Measurements from ENCODE around the gene DLGAP1.

DLGAP1 gene

DNA sequence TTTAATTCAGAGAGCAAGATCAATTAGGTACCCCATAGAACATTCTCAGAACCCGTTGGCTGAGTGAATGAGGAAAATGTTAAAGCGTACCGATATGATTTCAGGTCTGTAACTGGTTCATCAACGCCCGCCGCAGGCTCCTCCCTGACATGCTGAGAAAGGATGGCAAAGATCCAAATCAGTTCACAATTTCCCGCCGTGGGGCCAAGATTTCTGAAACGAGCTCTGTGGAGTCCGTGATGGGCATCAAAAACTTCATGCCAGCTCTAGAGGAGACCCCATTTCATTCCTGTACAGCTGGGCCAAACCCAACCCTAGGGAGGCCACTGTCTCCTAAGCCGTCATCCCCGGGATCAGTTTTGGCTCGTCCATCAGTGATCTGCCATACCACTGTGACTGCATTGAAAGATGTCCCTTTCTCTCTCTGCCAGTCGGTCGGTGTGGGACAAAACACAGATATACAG is 997.8 kb downstream of the DLGAP1 start:
- H3K9ac ChIP-seq (ENCODE audit: low read length) = no peak overlapping the region
- H3K27me3 ChIP-seq (ENCODE audit: low read length) = no peaks in the 10 kb centered on the region
- H3K36me3 ChIP-seq (ENCODE audit: low read length) = no peaks in the 10 kb centered on the region
- H3K27ac ChIP-seq (ENCODE audit: low read depth, low read length) = no peak overlapping the region
- H3K4me2 ChIP-seq (ENCODE audit: low read depth, low read length, poor library complexity, severe bottlenecking) = no peak overlapping the region
- TF ChIP-seq, protein P1, sequence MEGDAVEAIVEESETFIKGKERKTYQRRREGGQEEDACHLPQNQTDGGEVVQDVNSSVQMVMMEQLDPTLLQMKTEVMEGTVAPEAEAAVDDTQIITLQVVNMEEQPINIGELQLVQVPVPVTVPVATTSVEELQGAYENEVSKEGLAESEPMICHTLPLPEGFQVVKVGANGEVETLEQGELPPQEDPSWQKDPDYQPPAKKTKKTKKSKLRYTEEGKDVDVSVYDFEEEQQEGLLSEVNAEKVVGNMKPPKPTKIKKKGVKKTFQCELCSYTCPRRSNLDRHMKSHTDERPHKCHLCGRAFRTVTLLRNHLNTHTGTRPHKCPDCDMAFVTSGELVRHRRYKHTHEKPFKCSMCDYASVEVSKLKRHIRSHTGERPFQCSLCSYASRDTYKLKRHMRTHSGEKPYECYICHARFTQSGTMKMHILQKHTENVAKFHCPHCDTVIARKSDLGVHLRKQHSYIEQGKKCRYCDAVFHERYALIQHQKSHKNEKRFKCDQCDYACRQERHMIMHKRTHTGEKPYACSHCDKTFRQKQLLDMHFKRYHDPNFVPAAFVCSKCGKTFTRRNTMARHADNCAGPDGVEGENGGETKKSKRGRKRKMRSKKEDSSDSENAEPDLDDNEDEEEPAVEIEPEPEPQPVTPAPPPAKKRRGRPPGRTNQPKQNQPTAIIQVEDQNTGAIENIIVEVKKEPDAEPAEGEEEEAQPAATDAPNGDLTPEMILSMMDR (IDR thresholded peaks at IDR 0.05; ENCODE audit: insufficient read depth, low read length, poor library complexity, severe bottlenecking) = no peak
- TF ChIP-seq EZH2phosphoT487 (conservative IDR thresholded peaks at IDR 0.05; ENCODE audit: low read length) = no peak
- no peaks in the 10 kb centered on the region for H3K9me2 ChIP-seq (replicated peaks; ENCODE audit: insufficient read depth, low read length)
- no peaks in the 10 kb centered on the region for H3F3A ChIP-seq (ENCODE audit: insufficient read depth)
- no peaks in the 10 kb centered on the region for H3K9me3 ChIP-seq (ENCODE audit: insufficient read depth, low read length)
- no peak overlapping the region for H2AFZ ChIP-seq (ENCODE audit: low read depth, low read length, severe bottlenecking)
- H4K20me1 ChIP-seq (ENCODE audit: low read depth, low read length) = no peaks in the 10 kb centered on the region
- H3K79me2 ChIP-seq (ENCODE audit: insufficient read depth, low read length) = no peaks in the 10 kb centered on the region
- H3K4me3 ChIP-seq (ENCODE audit: insufficient read depth, low read length, poor library complexity, severe bottlenecking) = no peak overlapping the region

GRCh38 chr18:3456686-3457069 is 998.4 kb downstream of the DLGAP1 start:
- Histone ChIP-seq H3K79me2 (ENCODE audit: insufficient read depth, low read length) (no peaks in the 10 kb centered on the region), H3K36me3 (ENCODE audit: low read length) (no peaks in the 10 kb centered on the region), H3K9ac (ENCODE audit: low read length) (no peak overlapping the region), H3K9me2 (replicated peaks; ENCODE audit: insufficient read depth, low read length) (no peaks in the 10 kb centered on the region), H3K9me3 (ENCODE audit: insufficient read depth, low read length) (no peaks in the 10 kb centered on the region), H2AFZ (ENCODE audit: low read depth, low read length, severe bottlenecking) (no peak overlapping the region), H3K27ac (ENCODE audit: low read depth, low read length) (no peak overlapping the region), H3K4me2 (ENCODE audit: low read depth, low read length, poor library complexity, severe bottlenecking) (no peak overlapping the region), H4K20me1 (ENCODE audit: low read depth, low read length) (no peaks in the 10 kb centered on the region), H3K27me3 (ENCODE audit: low read length) (no peaks in the 10 kb centered on the region), H3F3A (ENCODE audit: insufficient read depth) (no peaks in the 10 kb centered on the region), H3K4me3 (ENCODE audit: insufficient read depth, low read length, poor library complexity, severe bottlenecking) (no peak overlapping the region)
- TF ChIP-seq EZH2phosphoT487 (conservative IDR thresholded peaks at IDR 0.05; ENCODE audit: low read length) = no peak
- TF ChIP-seq, protein P1 (IDR thresholded peaks at IDR 0.05; ENCODE audit: insufficient read depth, low read length, poor library complexity, severe bottlenecking) = no peak

DNA sequence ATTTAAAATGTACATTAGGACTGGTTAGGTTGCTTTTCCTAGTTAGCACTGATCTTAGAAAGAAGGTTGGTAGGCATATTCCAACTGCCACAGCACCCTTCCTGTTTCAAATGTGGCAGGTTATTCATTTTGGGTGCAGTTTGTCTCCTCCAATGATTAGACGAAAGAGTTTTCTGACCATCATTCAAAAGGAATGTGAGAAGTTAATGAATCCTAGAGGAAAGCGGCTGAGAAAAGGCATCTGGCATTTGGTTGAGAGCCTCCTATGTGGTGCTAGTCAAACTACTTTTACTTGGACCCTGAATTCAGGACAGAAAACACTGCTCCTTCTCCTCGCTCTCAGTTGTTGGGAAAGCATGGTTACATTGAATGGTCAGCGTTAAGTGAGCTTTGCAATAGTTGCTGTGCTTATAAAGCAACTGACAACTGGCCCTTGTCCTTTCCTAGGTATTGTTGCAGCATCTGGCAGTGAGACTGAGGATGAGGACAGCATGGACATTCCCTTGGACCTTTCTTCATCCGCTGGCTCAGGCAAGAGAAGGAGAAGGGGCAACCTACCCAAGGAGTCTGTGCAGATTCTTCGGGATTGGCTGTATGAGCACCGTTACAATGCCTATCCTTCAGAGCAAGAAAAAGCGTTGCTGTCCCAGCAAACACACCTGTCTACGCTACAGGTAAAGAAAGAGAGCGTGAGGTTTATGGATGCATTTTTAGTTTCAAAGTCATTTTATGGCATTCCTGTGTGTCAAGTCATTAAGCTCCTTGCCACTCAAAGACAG is 999.0 kb downstream of the DLGAP1 start:
- no peaks in the 10 kb centered on the region for H3K27me3 ChIP-seq (ENCODE audit: low read length)
- no peak overlapping the region for H3K27ac ChIP-seq (ENCODE audit: low read depth, low read length)
- H3K4me2 ChIP-seq (ENCODE audit: low read depth, low read length, poor library complexity, severe bottlenecking) = no peak overlapping the region
- H3K9me3 ChIP-seq (ENCODE audit: insufficient read depth, low read length) = no peaks in the 10 kb centered on the region
- H4K20me1 ChIP-seq (ENCODE audit: low read depth, low read length) = no peaks in the 10 kb centered on the region
- TF ChIP-seq EZH2phosphoT487 (conservative IDR thresholded peaks at IDR 0.05; ENCODE audit: low read length) = no peak
- TF ChIP-seq, protein P1 (IDR thresholded peaks at IDR 0.05; ENCODE audit: insufficient read depth, low read length, poor library complexity, severe bottlenecking) = no peak
- H3K9me2 ChIP-seq (replicated peaks; ENCODE audit: insufficient read depth, low read length) = no peaks in the 10 kb centered on the region
- H3K4me3 ChIP-seq (ENCODE audit: insufficient read depth, low read length, poor library complexity, severe bottlenecking) = no peak overlapping the region
- H3K36me3 ChIP-seq (ENCODE audit: low read length) = no peaks in the 10 kb centered on the region
- H3K9ac ChIP-seq (ENCODE audit: low read length) = no peak overlapping the region
- no peaks in the 10 kb centered on the region for H3F3A ChIP-seq (ENCODE audit: insufficient read depth)
- no peaks in the 10 kb centered on the region for H3K79me2 ChIP-seq (ENCODE audit: insufficient read depth, low read length)
- H2AFZ ChIP-seq (ENCODE audit: low read depth, low read length, severe bottlenecking) = no peak overlapping the region
